HepG2 (cell line): ENCODE measurements around the gene SREBF1. TPM values are rescaled to one million over a fixed set of nuclear protein-coding genes. Genes with fewer than 3 reads are reported as not detected.

Experiments
- ATAC-seq: fragments of 200-7000 bp; cut with Tn5 transposase; 3 replicates; pipeline ENCODE4 v1.9.1; 2020; ENCODE audit warnings: mild to moderate bottlenecking, moderate library complexity
- BruUV-seq: library from RNA; stranded (reverse); fragments of 400-500 nt; replicated peaks from 2 replicates; lab custom pipeline; 2021; lab: Mats Ljungman, UMichigan
- CTCF ChIA-PET: fragments of 300-600 bp; formaldehyde crosslinking; extraction: SDS; loops from one replicate; lab custom pipeline; 2021; ENCODE audit warnings: low total read pairs, inconsistent platforms, low intra/inter-chr PET ratio; lab: Yijun Ruan, JAX
- POLR2A ChIA-PET: fragments of 350-600 bp; sonication (Branson Sonifier 250); formaldehyde crosslinking; loops from one replicate; lab custom pipeline; 2020; ENCODE audit warnings: antibody characterized with exemption, inconsistent platforms; lab: Yijun Ruan, JAX
- DNase-seq: peaks from one replicate; pipeline ENCODE4 v3.0.0-alpha.2; 2015; ENCODE audit warnings: low spot score
- FAIRE-seq: peaks from 3 replicates; lab custom pipeline; 2011; peaks lifted over from hg19 to GRCh38; lab: Jason Lieb, UNC
- H2AFZ ChIP-seq: one replicate; pipeline ENCODE4 v1.6.1; 2011; ENCODE audit warnings: low read length, inconsistent platforms
- H3K27ac ChIP-seq: fragments of 300-600 bp; 3 replicates; pipeline ENCODE4 v1.8.0; 2011; ENCODE audit warnings: mixed run types, mild to moderate bottlenecking, mixed read lengths, low read length, inconsistent platforms; ENCODE audit not compliant: insufficient read depth; ENCODE audit errors: extremely low read length
- H3K27me3 ChIP-seq, 2 experiments: fragments of 200-600 bp in 1 of 2; 2 replicates in 1 of 2; 3 replicates in 1 of 2; pipeline versions ENCODE4 v1.6.0 to v1.8.0; 2011; ENCODE audit warnings: low read length in 2 of 2, mild to moderate bottlenecking in 2 of 2, moderate library complexity in 2 of 2, inconsistent platforms in 1 of 2; ENCODE audit not compliant: insufficient read depth in 2 of 2, control insufficient read depth in 1 of 2
- H3K36me3 ChIP-seq, 2 experiments: fragments of 200-600 bp in 1 of 2; replicated peaks in 1 of 2; 2 replicates in 1 of 2; 3 replicates in 1 of 2; pipeline versions ENCODE4 v1.5.1 to v1.8.0; 2011; ENCODE audit warnings: low read length in 2 of 2, inconsistent platforms in 1 of 2; ENCODE audit not compliant: insufficient read depth in 2 of 2, control insufficient read depth in 1 of 2
- H3K4me1 ChIP-seq: 2 replicates; pipeline ENCODE4 v1.5.1; 2012; ENCODE audit warnings: low read length, inconsistent platforms; ENCODE audit not compliant: insufficient read depth
- H3K4me2 ChIP-seq: 2 replicates; pipeline ENCODE4 v1.6.0; 2011; ENCODE audit warnings: low read depth, low read length, inconsistent platforms
- H3K4me3 ChIP-seq, 3 experiments: fragments of 200-600 bp in 1 of 3; sonication (generic), shearing (Covaris generic) in 1 of 3; replicated peaks in 1 of 3; 2 replicates each; pipeline ENCODE4 v1.5.1; 2011 to 2016; ENCODE audit warnings: low read length in 3 of 3, inconsistent platforms in 2 of 3, low read depth in 2 of 3, mild to moderate bottlenecking in 2 of 3, control low read depth in 1 of 3, mixed read lengths in 1 of 3; ENCODE audit not compliant: insufficient read depth in 1 of 3
- H3K79me2 ChIP-seq: one replicate; pipeline ENCODE4 v1.6.1; 2011; ENCODE audit warnings: low read length, inconsistent platforms; ENCODE audit not compliant: insufficient read depth
- H3K9ac ChIP-seq: 2 replicates; pipeline ENCODE4 v1.6.0; 2011; ENCODE audit warnings: mild to moderate bottlenecking, low read depth, low read length, inconsistent platforms; ENCODE audit not compliant: insufficient read depth
- H3K9me3 ChIP-seq: 2 replicates; pipeline ENCODE4 v1.5.1; 2012; ENCODE audit warnings: mild to moderate bottlenecking, low read length
- H4K20me1 ChIP-seq: 2 replicates; pipeline ENCODE4 v1.6.0; 2011; ENCODE audit warnings: inconsistent platforms, mild to moderate bottlenecking, low read length, moderate library complexity; ENCODE audit not compliant: insufficient read depth
- ASH2L ChIP-seq: fragments of 300-600, 200-600 bp; sonication (generic); IDR thresholded peaks from 2 replicates; pipeline ENCODE4 v1.7.0; 2017; ENCODE audit warnings: low read depth, mild to moderate bottlenecking, moderate library complexity, mixed read lengths, low read length; ENCODE audit not compliant: insufficient read length
- HNF1A ChIP-seq, 2 experiments: sonication (generic) in 1 of 2; formaldehyde crosslinking in 1 of 2; IDR thresholded peaks; 2 replicates each; pipeline versions ENCODE4 v1.4.0 to v1.6.1; 2016 to 2020; ENCODE audit warnings: borderline replicate concordance in 1 of 2, low read depth in 1 of 2, mild to moderate bottlenecking in 1 of 2, missing genetic modification reagents in 1 of 2
- TCF12 ChIP-seq, 2 experiments: fragments of 450-650 bp in 1 of 2; sonication (generic) in 1 of 2; formaldehyde crosslinking in 1 of 2; IDR thresholded peaks; 2 replicates each; pipeline versions ENCODE4 v1.6.1 to v1.8.0; 2017 to 2022; ENCODE audit warnings: antibody characterized with exemption in 1 of 2, mild to moderate bottlenecking in 1 of 2, missing genetic modification reagents in 1 of 2, moderate library complexity in 1 of 2
- WGBS: methylation state at CpG from one replicate; pipeline ENCODE4 v1.1.6; 2017; ENCODE audit warnings: low lambda C conversion rate; 5-methylcytosine and 5-hydroxymethylcytosine counted together
- in situ Hi-C: cut with HindIII; loops from 2 replicates; pipeline ENCODE4 v1.10.0; 2017; ENCODE audit warnings: low pct_unique_long_range_greater_than_20kb; ENCODE audit not compliant: extremely low pct_ligation_motif_present
- intact Hi-C: fragments of 100-400 bp; cut with micrococcal nuclease; formaldehyde crosslinking; loops from one replicate; pipeline ENCODE4 v1.10.0; 2022; ENCODE audit not compliant: unreplicated experiment
- polyA plus RNA-seq, 8 experiments: library from polyadenylated mRNA; depleted of rRNA in 3 of 8; stranded (reverse) in 7 of 8; unstranded in 1 of 8; fragments of >200 nt; fragmentation: Illumina TruSeq in 4 of 8; extraction: Trizol in 4 of 8; gene quantifications; 2 replicates each; pipeline versions ENCODE4 v1.2.1 to v1.2.3, GENCODE V29; 2011 to 2016; ENCODE audit warnings: low read depth in 4 of 8, missing spikeins in 1 of 8, mixed read lengths in 1 of 8; ENCODE audit not compliant: insufficient read depth in 1 of 8
- total RNA-seq, 5 experiments: library from RNA; depleted of rRNA; stranded (reverse); fragments of >200 nt; fragmentation: Illumina TruSeq; extraction: Trizol; gene quantifications; 2 replicates each; pipeline ENCODE4 v1.2.3, GENCODE V29; 2016; ENCODE audit warnings: low read depth in 1 of 5

The SREBF1 gene
- total and polyA plus RNA-seq, 2 of the 13 experiments (the other 11 are each of a cell fraction or from before 2014, with no cell fraction given) = 34.3 to 38.0 TPM

GRCh38 chr17:17769869-17770631 lies 66.7 kb downstream of the SREBF1 start:
- no peak for FAIRE-seq
- Histone ChIP-seq H3K9ac (no peak overlapping the region), H3K36me3 (peaks cover 0 to 7% of the 10 kb centered on the region in 2 experiments; a peak in 2 of 5 replicates), H3K4me1 (peaks cover 13% of the 10 kb centered on the region; the same call in 1 of the 2 replicates), H4K20me1 (peaks cover 11% of the 10 kb centered on the region; the same call in 1 of the 2 replicates), H2AFZ (no peak overlapping the region), H3K27ac (no peak overlapping the region), H3K9me3 (no peaks in the 10 kb centered on the region), H3K4me3 (no peak overlapping the region), H3K4me2 (no peak overlapping the region), H3K27me3 (no peaks in the 10 kb centered on the region), H3K79me2 (no peaks in the 10 kb centered on the region)
- in situ Hi-C loops = no loop called here
- WGBS = 81% methylated on average over 20 of the region's 25 CpGs
- ChIA-PET POLR2A (no interaction called here), CTCF (no interaction called here)
- ATAC-seq = peak; percentile 18; the same call in 1 of the 3 replicates
- intact Hi-C loops = no loop called here
- no TSS peak for BruUV-seq
- TF ChIP-seq TCF12 (IDR thresholded peaks at IDR 0.05) (no peak), TCF12 (CRISPR knock-in tag; IDR thresholded peaks at IDR 0.05) (no peak), HNF1A (IDR thresholded peaks at IDR 0.05; ENCODE audit: low read depth) (no peak), HNF1A (CRISPR knock-in tag; IDR thresholded peaks at IDR 0.05; ENCODE audit: borderline replicate concordance) (no peak), ASH2L (no peak)
- DNase-seq = no peak
